Measurements from ENCODE around the gene PSORS1C2.

PSORS1C2 gene

DNA sequence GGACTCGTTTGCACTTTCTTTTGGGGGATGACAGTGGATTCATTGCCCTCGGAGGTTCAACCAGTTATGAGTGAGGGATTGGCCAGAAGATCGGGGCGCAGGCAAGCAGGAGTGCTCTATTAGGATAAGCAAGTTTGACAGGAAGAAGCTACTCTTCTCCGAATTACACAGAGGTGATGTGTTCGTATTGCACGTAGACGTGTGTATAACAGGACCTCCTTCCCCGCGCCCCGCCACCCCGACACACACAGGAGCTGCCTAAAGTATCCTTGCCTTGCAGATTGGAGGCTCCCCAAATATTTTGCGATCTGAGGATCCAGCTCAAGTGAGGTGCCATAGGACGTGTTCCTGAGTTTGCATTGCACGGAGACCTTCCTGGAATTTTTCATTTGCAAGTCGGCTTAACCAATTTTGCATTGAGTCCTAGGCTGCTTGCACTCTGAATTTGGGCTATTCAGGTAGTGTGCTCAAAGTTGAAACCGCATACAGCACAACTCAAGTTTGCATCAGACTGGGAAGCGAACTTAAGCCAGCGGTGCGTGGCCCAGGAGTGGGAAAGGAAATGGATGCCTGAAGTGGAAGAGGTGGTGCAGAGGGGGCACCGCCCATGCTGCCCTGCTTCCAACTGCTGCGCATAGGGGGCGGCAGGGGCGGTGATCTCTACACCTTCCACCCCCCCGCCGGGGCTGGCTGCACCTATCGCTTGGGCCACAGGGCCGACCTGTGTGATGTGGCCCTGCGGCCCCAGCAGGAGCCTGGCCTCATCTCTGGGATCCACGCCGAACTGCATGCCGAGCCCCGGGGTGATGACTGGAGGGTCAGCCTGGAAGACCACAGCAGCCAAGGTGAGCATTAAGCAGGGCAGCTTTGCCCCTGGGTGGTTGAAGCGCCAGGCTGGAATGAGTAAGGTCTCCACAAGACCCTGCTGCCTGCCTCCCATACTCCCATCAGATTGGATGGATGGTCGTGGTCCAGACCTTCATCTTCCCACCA, 20.3 kb upstream of the PSORS1C2 start:
- TF ChIP-seq CTCF (IDR thresholded peaks at IDR 0.05; ENCODE audit: low read depth, low read length), result peak; percentile 7; the same call in 1 of the 2 replicates
- peak; percentile 33 for DNase-seq
- H3K4me3 ChIP-seq (ENCODE audit: low read depth, low read length), result peak overlapping the region; percentile 86
- H3K9me3 ChIP-seq, result no peaks in the 10 kb centered on the region
- H3K36me3 ChIP-seq, result peaks cover 6% of the 10 kb centered on the region
- no peaks in the 10 kb centered on the region for H3K27me3 ChIP-seq
- H3K4me1 ChIP-seq, result peaks cover 2% of the 10 kb centered on the region; the same call in 1 of the 2 replicates

DNA sequence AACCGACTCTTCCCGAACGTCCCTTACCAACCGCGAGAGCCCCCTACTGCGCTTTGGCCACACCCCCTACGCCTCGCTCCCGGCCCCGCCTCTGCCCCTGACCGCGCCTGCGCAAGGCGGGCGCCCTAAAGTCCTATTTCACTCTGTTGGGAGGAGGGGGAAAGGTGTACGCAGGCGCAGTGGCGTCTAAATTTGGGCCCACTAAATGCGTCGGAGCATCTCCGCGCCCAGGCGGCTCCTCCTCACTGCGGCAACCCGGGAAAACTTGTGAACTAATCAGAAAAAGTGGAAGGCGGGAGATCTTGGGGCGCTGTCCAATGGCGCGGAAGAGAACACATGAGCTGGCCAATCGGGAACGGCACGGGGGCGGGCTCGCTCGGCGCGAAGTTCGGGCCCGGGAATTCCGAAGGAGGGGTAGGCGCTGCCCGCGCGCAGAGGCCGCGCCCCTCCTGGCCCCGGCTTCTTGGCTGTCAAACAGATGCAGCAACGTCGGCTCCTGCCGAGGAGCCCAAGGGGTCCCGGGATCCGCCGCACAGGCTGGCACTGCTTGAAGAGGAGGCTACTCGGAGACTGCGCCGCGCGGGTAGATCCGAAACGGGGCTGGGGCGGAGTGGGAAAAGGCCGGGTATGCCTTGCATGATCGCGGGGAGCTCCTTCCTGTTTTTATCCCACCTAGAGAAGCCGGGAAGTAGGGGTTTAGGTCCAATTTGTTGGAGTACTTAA, 19.4 kb upstream of the PSORS1C2 start, which contains the start of gene TCF19:
Gene TCF19 (plus strand): TSS at position 450 of the 723 bp plus-strand sequence. CDS start 881 bp downstream, outside the sequence.
- no peak for TF ChIP-seq CTCF (IDR thresholded peaks at IDR 0.05; ENCODE audit: low read depth, low read length)
- Histone ChIP-seq H3K4me1 (peaks cover 2% of the 10 kb centered on the region; the same call in 1 of the 2 replicates), H3K36me3 (peaks cover 6% of the 10 kb centered on the region)

GRCh38 chr6:31157513-31158139, 18.8 kb upstream of the PSORS1C2 start, which contains the start of gene CCHCR1:
TSS of gene CCHCR1 (minus strand) at chr6:31157802. CDS start at chr6:31157600, 202 bp downstream.
- Histone ChIP-seq H3K36me3 (peaks cover 6% of the 10 kb centered on the region), H3K4me1 (peaks cover 2% of the 10 kb centered on the region; the same call in 1 of the 2 replicates)
- DNase-seq, result no peak

More for the DNA sequence above, 19.4 kb upstream of the PSORS1C2 start, which contains the start of gene TCF19:
- H3K9me3 ChIP-seq, result no peaks in the 10 kb centered on the region
- DNase-seq, result peak; percentile 98
- H3K27me3 ChIP-seq, result no peaks in the 10 kb centered on the region
- peak within 1 kb of the TSS; percentile 86 for H3K4me3 ChIP-seq (ENCODE audit: low read depth, low read length)

GRCh38 chr6:31156641-31157040, 17.8 kb upstream of the PSORS1C2 start:
- peaks cover 2% of the 10 kb centered on the region; the same call in 1 of the 2 replicates for H3K4me1 ChIP-seq
- DNase-seq, result no peak
- no peaks in the 10 kb centered on the region for H3K27me3 ChIP-seq
- no peak overlapping the region for H3K4me3 ChIP-seq (ENCODE audit: low read depth, low read length)
- no peaks in the 10 kb centered on the region for H3K9me3 ChIP-seq
- no peaks in the 10 kb centered on the region for H3K36me3 ChIP-seq
- TF ChIP-seq CTCF (IDR thresholded peaks at IDR 0.05; ENCODE audit: low read depth, low read length), result no peak

More at GRCh38 chr6:31157513-31158139, 18.8 kb upstream of the PSORS1C2 start, which contains the start of gene CCHCR1:
- peak within 1 kb of the TSS; percentile 86 for H3K4me3 ChIP-seq (ENCODE audit: low read depth, low read length)
- no peaks in the 10 kb centered on the region for H3K27me3 ChIP-seq
- no peaks in the 10 kb centered on the region for H3K9me3 ChIP-seq
- TF ChIP-seq CTCF (IDR thresholded peaks at IDR 0.05; ENCODE audit: low read depth, low read length), result no peak

- Histone ChIP-seq H3K4me1 (peaks cover 2% of the 10 kb centered on the region; the same call in 1 of the 2 replicates), H3K36me3 (no peaks in the 10 kb centered on the region), H3K27me3 (no peaks in the 10 kb centered on the region), H3K9me3 (no peaks in the 10 kb centered on the region), H3K4me3 (ENCODE audit: low read depth, low read length) (no peak overlapping the region)
- DNase-seq, result no peak
- no peak for TF ChIP-seq CTCF (IDR thresholded peaks at IDR 0.05; ENCODE audit: low read depth, low read length)
Measured at GRCh38 chr6:31154436-31154835, 15.6 kb upstream of the PSORS1C2 start.

All from BE2C (cell line).